ENCODE measurements around the gene TBCA.
"Not testable (repeated sequence)": the region's sequence is repeated elsewhere in the genome, so short reads cannot be mapped to it uniquely, and the experiment has no call there.

The TBCA gene

DNA sequence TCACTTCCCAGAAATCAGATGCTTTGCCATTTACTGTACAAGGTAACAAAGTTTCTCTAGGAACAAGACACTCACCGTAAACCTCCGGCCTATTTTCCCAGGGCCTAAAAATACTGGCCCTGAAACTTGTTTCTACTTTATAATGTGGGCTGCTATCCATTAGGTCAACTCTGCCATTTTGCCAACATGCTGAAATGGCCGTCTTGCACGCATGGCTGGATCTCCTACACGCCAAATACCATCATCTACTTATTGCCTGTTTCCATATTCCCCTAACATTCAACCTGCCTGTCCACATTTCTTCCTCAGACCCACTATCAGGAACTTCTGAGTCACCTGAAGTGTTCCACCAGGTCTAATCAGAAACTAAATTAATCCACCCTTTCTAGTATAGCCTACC lies 4.7 kb downstream of the TBCA start:
- DNase-seq: no peak

GRCh38 chr5:77770293-77771005 lies 5.7 kb downstream of the TBCA start:
- DNase-seq: no peak

GRCh38 chr5:77768978-77769377 lies 7.2 kb downstream of the TBCA start:
- no peak for DNase-seq

- no peak for DNase-seq
Observed at GRCh38 chr5:77767301-77767700, 8.8 kb downstream of the TBCA start.

DNA sequence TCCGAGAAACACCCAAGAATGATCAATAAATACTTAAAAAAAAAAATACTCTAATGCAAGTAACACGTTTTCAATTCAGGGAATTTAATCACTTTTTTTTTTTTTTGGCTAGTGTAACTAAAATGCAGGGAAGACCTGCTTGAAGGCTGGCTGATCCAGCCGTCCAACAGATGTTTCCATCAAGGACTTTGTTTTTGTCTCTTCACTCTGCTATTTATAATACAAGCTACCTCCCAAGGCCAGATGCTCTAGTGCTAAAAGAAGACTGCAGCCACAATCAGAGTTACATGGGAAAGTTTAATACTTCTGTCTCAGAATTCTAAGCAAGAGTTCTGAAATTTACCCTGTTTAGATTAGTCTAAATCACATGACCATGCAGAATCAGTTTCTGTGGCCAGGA lies 14.5 kb downstream of the TBCA start:
- DNase-seq: no peak

GRCh38 chr5:77758141-77758938 lies 17.8 kb downstream of the TBCA start:
- DNase-seq: no peak

- DNase-seq: no peak
Observed at GRCh38 chr5:77751328-77752023, 24.7 kb downstream of the TBCA start.

- not testable (repeated sequence) for DNase-seq
Observed at GRCh38 chr5:77750928-77751327, 25.2 kb downstream of the TBCA start.

DNA sequence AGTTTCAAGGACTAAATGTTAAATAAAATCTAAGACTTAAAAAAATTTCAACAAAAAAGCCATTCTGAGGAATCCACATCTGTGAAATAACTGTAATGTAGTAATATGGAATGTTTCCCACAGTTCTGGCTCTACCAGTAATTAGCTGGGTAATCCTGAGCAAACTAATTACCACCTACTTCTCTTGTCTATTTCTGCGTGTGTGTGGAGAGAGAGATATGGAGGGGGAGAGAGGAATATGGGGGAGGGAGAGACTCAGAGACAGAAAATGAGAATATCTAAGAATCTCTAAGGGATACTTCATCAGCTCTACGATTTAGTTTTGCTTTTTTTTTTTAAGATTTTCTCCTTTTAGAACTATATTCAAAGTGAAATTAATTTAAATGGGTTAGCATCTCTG lies 28.0 kb downstream of the TBCA start:
- no peak for DNase-seq

- no peak for DNase-seq
Observed at GRCh38 chr5:77744116-77744515, 32.0 kb downstream of the TBCA start.

DNA sequence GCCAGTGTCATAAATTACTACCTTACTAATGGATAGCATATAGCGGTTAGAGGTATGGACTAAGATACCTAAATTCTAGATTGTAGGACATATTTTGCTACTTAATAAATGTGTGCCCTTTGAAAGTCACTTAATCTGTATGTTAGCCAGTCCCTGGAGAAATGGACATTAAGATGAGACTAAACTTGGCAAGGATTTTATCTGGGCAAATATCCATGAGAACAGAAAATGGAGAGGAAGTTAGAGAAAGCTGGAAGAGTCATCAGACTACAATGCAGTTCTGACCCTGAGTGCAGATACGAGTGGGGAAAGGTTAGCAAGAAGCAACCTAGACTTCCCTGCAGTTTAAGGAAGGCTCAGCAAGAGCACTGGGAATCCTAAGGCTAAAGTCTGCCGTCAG lies 33.0 kb downstream of the TBCA start:
- no peak for DNase-seq

GRCh38 chr5:77741608-77742007 lies 34.5 kb downstream of the TBCA start:
- no peak for DNase-seq

GRCh38 chr5:77734885-77735284 lies 41.3 kb downstream of the TBCA start:
- DNase-seq: no peak

DNA sequence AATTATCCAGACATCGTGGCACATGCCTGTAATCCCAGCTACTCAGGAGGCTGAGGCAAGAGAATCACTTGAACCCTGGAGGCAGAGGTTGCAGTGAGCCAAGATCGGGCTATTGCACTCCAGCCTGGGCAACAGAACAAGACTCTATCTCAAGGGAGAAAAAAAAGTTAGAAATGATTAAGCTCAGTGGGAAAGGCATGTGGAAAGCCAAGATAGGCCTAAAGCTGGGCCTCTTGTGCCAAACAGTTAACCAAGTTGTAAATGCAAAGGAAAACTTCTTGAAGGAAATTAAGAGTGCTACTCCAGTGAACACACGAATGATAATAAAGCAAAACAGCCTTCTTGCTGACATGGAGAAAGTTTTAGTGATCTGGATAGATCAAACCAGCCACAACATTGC lies 43.0 kb downstream of the TBCA start:
- no peak for DNase-seq

DNA sequence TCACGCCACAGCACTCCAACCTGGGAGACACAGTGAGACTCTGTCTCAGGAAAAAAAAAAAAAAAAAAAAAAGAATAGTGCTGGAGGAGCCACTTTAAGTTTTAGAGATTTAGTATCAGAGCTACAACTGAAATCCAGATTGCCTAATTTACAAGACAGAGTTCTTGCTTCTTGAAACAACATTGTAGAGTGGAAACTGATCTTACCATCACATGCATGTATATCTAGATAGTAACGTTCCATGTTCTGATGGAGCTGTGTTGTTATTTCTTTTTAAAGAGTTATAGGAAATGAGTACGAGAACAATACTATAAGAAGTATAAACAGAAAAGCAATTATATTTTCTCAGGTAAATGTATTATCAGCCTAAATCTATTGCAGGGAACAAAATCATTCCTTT lies 48.9 kb downstream of the TBCA start:
- no peak for DNase-seq

GRCh38 chr5:77725616-77726015 lies 50.5 kb downstream of the TBCA start:
- DNase-seq: no peak

DNA sequence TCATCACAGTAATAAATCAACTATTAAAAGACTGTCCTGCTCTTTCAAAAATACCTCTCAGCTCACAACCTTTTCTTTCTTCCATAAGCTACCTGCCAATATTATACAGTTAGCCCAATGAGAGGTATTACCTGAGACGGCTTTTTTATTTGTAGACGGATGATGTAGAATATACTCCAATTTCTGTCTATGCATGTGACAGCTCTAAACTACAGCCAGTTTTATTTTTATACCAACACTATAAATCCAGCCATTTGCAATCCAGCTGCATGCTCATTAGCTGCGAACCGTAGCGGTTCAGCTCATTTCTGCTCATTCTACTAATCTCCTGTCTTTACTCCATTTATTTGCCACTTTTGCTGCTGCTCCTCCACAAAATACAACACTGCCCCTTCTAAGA lies 51.2 kb downstream of the TBCA start:
- no peak for DNase-seq

GRCh38 chr5:77719666-77720363 lies 56.3 kb downstream of the TBCA start:
- no peak for DNase-seq

DNA sequence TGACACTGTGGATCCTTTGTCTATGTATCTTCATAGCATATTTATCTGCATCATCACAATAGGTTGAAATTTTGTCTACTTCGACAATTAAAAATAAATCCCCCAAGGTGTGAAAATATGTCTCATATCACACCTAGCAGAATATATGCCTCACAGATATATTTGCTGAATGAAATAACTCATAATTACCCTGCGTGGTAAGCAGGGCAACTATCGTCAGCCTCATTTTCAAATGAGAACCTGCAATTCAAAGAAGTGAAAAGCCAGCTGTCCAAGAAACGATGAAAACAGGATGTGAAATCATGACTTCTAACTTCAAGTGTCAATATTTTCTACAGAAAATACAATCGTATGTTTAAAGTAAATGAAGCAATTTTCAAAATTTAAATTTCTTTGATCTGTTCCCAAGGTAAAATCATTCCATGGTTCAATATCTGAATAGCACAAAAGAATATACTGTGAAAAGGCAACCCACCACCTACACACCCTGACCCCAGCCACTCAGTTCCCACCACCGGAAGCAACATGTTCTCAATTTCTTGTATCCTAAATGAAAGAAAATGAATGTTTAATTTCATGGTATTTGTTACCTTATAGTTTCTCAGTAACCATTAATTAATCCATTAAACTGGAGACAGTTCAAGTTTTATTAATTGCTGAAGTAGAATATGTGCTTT lies 57.1 kb downstream of the TBCA start:
- no peak for DNase-seq

DNA sequence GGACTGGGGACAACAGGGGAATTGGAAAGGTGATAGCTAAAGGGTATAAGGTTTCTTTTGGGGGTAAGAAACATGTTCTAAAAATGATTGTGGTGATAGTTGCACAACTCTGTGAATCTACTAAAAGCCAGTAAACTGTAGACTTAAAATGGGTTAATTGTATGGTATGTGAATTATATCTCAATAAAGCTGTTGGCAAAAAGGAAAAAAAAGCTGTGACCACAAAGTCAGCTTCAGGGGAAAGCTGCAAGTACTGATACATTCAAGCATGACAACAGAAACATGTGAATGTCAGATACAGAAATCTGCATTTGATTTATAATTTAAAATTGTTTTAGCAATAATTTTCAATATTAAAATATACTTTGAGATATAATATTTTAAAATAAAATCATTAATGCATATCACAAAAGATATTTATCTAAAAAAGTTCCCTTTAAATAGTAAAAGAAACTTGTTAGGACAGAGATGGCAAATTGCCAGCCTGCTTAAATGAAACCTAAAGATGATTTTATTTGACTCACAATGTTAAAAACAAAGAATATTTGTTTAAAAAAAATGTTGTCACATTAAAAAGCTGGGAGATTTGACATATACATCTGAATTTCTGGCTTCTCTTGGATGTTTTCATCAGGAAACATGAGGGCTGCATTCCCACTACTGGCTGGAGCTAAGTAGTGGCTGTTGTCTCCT lies 66.0 kb downstream of the TBCA start:
- no peak for DNase-seq

GRCh38 chr5:77709340-77709739 lies 66.8 kb downstream of the TBCA start:
- no peak for DNase-seq

DNA sequence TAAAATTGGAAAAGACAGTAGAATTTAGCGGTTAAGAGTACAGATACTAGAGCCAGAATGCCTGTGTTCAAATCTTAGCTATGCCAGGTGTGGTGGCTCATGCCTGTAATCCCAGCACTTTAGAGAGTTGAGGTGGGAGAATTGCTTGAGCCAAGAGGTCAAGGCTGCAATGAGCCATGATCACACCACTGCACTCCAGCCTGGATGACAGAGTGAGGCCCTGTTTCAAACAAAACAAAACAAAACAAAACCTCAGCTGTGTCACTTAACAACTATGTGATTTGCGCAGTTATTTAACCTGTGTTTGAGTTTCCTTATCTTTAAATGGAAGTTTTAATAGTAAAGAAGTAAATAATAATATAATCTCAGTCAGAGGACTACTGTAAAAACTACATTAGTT lies 68.3 kb downstream of the TBCA start:
- no peak for DNase-seq

Data from GOT3 (cell line).